SIG-M5 treated with dmso at 0.1 percent for 504 hours (cell line): ENCODE results near the gene SRGAP3.
"Not testable (repeated sequence)": the region's sequence is repeated elsewhere in the genome, so short reads cannot be mapped to it uniquely, and the experiment has no call there.

Experiments used
- DNase-seq: peaks from one replicate; lab custom pipeline; 2025; ENCODE audit not compliant: unreplicated experiment; lab: John Stamatoyannopoulos, UW

The SRGAP3 gene

GRCh38 chr3:9249273-9250192, at the start of gene SRGAP3:
Gene SRGAP3, minus strand, starts transcription at chr3:9249646. Its CDS starts 695 bp downstream, at chr3:9248951.
- DNase-seq, result peak; percentile 99

GRCh38 chr3:9298236-9298635, 48.8 kb upstream of the SRGAP3 start:
- DNase-seq, result no peak

GRCh38 chr3:9296241-9296640, 46.8 kb upstream of the SRGAP3 start:
- no peak for DNase-seq

DNA sequence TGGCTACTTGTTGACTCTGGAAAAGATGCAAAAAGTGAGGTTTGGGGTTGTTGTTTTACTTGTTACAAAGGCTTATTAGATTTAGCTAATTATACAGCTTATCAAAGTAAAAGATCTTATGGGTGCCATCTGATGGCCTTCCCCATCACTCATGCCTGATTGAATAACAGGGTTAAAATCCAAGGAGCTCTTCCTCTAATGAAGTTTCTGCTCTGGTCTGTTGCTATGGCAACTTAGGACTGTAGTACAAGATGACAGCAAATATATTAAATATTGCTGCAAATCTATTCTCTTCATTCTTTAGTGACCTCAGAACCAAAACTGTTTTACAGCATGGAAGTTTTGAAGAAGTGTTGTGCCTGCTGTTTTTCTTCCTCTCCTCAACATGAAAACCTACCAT, 45.6 kb upstream of the SRGAP3 start:
- no peak for DNase-seq

DNA sequence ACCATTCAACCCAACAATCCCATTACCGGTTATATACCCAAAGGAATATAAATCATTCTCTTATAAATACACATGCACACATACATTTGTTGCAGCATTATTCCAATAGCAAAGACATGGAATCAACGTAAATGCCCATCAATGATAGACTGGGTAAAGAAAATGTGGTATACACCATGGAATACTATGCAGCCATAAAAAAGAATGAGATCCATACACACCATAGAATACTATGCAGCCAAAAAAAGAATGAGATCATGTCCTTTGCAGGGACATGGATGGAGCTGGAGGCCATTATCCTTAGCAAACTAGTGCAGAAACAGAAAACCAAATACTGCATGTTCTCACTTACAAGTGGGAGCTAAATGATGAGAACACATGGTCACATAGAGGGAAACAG, 44.5 kb upstream of the SRGAP3 start:
- DNase-seq, result not testable (repeated sequence)

DNA sequence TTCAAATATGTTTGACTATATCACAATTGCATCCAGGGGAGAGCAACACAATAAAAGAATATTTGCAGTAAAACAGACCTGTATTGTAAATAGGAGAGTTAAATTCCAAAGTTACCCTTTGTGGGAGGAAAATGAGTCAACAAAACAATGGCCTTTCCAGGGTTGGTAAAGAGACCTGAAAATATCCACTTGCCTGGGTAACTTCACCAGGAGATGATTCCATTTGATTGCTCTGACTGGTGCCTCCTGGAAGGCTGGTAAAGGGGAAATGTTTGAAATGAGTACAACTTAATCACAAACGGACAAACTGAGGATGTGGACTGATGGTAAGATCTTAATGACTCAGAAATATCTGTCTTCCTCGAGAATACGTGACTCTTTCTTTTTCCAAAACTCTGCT, 43.6 kb upstream of the SRGAP3 start:
- no peak for DNase-seq

DNA sequence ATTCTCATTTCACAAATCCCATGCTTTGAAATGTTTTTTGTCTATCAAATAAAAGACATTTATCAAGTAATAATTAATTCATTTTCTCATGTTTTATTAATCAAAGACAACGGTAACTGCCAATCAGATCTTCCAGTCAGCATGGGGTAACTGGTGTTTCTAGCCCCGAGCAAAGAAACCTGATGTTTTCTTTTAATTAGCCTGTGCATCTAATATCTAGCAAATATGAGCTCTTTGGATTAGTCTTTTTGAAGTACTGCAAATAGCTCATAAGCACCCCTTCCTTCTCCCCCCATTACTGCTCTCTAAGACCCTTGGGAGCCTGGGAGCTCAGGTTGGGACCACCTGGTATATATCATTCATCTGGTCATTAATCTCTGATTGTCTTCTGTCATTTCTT, 43.1 kb upstream of the SRGAP3 start:
- DNase-seq, result no peak

DNA sequence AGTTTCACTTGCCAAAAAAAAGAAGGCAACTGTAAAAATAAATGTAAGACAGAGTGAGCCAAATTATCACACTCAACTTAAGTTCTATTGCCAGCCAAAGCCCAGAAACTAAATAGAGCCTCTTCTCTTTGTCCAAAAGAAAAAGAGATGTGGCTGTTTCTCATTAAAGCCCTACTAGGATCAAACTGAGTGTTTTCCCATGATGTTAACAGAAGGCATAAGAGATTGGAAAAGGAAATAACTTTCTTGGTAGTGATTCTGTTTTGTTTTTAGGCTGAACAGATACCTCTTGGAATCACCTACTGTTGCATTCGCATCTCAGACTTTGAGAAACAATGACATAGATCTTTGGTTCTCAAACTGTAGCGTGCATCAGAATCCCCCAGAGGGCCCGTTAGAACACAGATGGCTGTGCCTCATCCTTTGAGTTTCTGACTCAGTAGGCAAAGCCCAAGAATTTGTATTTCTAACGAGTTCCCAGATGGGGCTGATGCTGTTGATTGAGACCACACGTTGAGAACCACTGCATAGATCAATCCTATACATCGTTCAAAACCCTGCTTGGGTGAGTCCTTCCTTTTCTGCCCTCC, 42.5 kb upstream of the SRGAP3 start:
- no peak for DNase-seq

DNA sequence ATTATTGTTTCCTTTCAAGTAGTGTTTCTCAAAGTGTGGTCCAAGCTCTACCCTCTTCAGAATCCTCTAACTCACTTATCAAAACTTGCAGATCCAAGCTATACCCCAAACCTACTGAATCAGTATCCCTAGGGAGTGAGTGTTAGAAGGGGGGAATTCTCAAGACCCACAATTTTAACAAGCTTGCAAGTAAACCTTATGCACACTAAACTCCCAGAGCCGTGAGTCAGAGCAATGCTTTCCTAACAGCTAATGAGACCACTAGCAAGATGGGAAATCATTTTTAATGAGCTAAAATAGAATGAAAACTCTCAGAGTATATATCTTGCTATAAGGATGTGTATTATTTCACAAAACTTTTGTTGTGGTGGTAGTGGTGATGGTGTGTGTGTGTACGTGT, 41.1 kb upstream of the SRGAP3 start:
- no peak for DNase-seq

GRCh38 chr3:9281533-9281932, 32.1 kb upstream of the SRGAP3 start:
- DNase-seq, result not testable (repeated sequence)

- DNase-seq, result no peak
Observed at GRCh38 chr3:9280451-9281219, 31.2 kb upstream of the SRGAP3 start.

DNA sequence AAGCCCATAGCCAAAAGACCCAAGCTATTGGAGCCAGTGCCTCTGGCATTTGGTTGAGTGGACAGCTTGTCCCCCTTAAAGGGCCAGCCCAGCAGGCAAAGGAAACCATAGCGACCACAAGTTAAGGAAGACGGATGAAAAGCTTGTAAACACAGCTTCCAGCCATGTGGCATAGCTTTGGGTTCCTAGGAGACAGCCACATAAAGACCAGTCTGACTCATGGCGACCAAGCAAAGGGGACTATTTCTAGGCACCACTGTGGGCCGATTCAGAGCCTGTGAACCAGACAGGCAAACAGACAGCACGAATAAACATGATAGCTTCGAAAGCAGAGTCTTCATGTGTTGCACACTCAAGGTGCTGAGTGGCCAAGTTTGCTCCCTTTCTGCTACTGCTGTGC, 30.5 kb upstream of the SRGAP3 start:
- no peak for DNase-seq

GRCh38 chr3:9278498-9278897, 29.1 kb upstream of the SRGAP3 start:
- no peak for DNase-seq

- DNase-seq, result no peak
Observed at GRCh38 chr3:9278085-9278484, 28.6 kb upstream of the SRGAP3 start.

- DNase-seq, result no peak
Observed at GRCh38 chr3:9276761-9277370, 27.4 kb upstream of the SRGAP3 start.

DNA sequence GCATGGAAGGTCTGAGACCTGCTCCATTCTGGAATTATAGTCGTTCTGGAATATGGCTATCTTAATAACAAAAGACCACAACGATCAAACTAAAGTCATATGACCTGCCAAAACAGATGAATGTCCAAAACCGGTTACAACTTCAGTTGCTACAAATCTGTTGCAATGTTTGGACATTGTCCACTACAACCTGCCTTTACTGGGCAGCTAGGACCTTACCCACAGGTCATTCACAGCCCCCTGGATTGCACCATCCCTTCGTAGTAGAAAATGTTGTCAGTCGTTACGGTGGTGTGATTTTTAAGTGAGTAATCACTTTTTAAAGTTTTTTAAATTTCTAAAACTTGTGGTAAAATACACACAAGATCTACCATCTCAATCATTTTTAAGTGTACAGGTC, 22.5 kb upstream of the SRGAP3 start:
- no peak for DNase-seq

DNA sequence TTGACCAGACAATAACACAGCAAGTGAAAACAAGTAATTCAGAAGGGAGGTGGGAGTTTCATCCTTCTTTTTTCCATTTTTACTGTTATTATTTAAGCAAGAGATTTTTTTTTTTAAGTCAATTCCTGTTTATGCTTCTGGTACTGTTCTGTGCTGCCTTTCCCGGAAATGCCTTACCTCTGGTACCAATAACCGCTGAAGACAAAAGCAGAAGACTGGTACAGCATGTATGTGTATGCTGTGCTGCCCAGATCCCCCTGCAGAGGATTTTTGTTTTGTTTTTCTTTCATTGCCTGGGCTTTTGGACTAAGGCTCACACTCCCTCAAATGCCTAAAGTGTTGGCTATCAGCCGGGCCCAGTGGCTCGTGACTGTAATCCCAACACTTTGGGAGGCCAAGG, 21.3 kb upstream of the SRGAP3 start:
- DNase-seq, result no peak

DNA sequence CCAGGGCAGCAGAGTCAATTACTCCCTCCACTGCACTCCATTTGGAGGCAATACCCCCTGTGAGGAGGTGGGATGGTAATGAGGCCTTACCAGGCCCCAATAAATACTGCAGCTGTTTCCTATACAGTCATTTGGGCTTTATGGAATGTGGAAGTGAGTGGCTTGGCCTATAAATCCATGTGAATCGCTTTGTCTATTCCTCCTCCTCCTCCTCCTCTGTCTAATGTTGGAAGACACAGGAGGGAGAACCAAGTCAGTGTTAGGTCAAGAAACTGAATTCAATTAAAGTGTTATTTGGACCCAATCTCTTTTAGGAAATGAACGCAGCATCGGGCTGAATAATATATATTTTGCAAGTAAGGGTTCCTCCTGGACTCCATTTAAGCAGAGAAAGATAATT, 17.3 kb upstream of the SRGAP3 start:
- no peak for DNase-seq

DNA sequence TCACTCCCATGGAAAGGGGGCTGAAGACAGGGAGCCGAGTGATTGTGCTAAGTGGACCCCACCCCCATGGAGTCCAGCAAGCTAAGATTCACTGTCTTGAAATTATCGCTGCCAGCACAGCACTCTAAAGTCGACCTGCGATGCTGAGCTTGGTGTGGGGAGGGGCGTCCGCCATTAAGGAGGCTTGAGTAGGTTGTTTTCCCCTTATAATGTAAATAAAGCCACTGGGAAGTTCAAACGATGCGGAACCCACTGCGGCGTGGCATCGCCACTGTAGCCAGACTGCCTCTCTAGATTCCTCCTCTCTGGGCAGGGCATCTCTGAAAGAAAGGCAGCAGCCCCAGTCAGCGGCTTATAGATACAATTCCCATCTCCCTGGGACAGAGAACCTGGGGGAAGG, 10.9 kb upstream of the SRGAP3 start:
- DNase-seq, result no peak

DNA sequence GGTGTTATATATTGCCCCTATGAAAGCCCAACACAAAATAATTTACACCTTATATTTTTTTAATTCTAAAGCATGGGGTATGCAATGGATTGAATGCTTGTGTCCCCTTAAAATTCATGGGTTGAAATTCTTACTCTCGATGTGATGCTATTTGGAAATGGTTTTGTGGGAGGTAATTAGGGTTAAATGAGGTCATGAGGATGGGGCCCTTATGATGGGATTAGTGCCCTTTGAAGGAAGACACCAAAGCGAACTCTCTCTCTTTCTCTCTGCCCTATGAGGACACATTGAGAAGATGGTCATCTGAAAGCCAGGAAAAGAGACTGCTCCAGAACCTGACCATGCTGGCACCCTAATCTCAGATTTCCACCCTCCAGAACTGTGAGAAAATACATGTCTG, 7.6 kb upstream of the SRGAP3 start:
- DNase-seq, result no peak

GRCh38 chr3:9255976-9256375, 6.5 kb upstream of the SRGAP3 start:
- DNase-seq, result no peak
